ENCODE measurements around the gene DCTN5.

DNA sequence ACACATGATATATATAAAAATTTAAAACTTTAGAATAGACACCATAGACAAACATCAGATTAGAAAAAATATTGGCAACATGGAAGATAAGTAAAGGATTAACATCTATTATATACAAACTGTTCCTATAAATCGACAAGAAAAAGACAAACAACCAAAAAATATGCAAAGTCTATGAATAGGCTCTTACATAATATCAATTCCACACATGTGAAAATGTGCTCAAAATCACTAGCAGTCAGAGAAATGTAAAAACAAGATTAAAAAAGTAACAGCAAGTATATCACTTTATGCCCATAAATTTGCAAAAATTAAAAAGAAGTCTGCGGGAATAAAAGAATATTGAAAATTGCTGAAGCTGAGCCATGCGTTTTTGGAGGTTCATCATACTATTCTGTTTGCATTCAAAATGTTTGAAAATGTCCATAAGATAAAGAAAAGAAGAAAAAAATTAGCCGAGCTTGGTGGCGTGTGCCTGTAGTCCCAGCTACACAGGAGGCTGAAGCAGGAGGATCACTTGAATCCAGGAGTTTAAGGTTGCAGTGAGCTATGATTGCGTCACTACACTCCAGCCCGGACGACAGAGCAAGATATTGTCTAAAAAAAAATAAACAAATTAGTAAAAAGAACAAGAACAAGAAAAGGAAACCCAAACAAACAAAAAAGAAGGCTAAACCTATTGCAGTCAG is 83.0 kb downstream of the DCTN5 start:
- TF ChIP-seq, protein P1, sequence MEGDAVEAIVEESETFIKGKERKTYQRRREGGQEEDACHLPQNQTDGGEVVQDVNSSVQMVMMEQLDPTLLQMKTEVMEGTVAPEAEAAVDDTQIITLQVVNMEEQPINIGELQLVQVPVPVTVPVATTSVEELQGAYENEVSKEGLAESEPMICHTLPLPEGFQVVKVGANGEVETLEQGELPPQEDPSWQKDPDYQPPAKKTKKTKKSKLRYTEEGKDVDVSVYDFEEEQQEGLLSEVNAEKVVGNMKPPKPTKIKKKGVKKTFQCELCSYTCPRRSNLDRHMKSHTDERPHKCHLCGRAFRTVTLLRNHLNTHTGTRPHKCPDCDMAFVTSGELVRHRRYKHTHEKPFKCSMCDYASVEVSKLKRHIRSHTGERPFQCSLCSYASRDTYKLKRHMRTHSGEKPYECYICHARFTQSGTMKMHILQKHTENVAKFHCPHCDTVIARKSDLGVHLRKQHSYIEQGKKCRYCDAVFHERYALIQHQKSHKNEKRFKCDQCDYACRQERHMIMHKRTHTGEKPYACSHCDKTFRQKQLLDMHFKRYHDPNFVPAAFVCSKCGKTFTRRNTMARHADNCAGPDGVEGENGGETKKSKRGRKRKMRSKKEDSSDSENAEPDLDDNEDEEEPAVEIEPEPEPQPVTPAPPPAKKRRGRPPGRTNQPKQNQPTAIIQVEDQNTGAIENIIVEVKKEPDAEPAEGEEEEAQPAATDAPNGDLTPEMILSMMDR (IDR thresholded peaks at IDR 0.05): no peak
- no peak for TF ChIP-seq POLR2A (IDR thresholded peaks at IDR 0.05)
